ENCODE data around the gene MC1R.
"Not testable (repeated sequence)": the region's sequence is repeated elsewhere in the genome, so short reads cannot be mapped to it uniquely, and the experiment has no call there.

Gene MC1R

GRCh38 chr16:89873109-89873971 is 45.3 kb upstream of the MC1R start, which contains the start of gene TCF25:
TCF25 (plus strand) TSS chr16:89873592; CDS start chr16:89873668, 76 bp downstream.
- no peaks in the 10 kb centered on the region for H3K9me3 ChIP-seq (ENCODE audit: control insufficient read depth, low read length)
- peaks cover 17% of the 10 kb centered on the region for H3K79me2 ChIP-seq
- peak within 1 kb of the TSS; percentile 99 for H3K4me2 ChIP-seq (ENCODE audit: low read length)
- H3K4me1 ChIP-seq = no peaks in the 10 kb centered on the region
- H3K9ac ChIP-seq = peak within 1 kb of the TSS; percentile 92
- no peak for TF ChIP-seq CTCF (IDR thresholded peaks at IDR 0.05)
- H3K27me3 ChIP-seq (ENCODE audit: control insufficient read depth, insufficient read depth, low read length) = no peaks in the 10 kb centered on the region
- peak within 1 kb of the TSS; percentile 98 for H3K27ac ChIP-seq
- peak within 1 kb of the TSS; percentile 92 for H2AFZ ChIP-seq
- peak within 1 kb of the TSS; percentile 100 for H3K4me3 ChIP-seq (ENCODE audit: low read depth, low read length)
- H3K36me3 ChIP-seq (ENCODE audit: control insufficient read depth, insufficient read depth, low read length) = no peaks in the 10 kb centered on the region

GRCh38 chr16:89873972-89874689 is 44.5 kb upstream of the MC1R start:
- H3K4me2 ChIP-seq (ENCODE audit: low read length) = peak overlapping the region; percentile 99
- TF ChIP-seq CTCF (IDR thresholded peaks at IDR 0.05) = no peak
- no peaks in the 10 kb centered on the region for H3K27me3 ChIP-seq (ENCODE audit: control insufficient read depth, insufficient read depth, low read length)
- no peaks in the 10 kb centered on the region for H3K36me3 ChIP-seq (ENCODE audit: control insufficient read depth, insufficient read depth, low read length)
- H3K9me3 ChIP-seq (ENCODE audit: control insufficient read depth, low read length) = no peaks in the 10 kb centered on the region
- peak overlapping the region; percentile 92 for H2AFZ ChIP-seq
- H3K27ac ChIP-seq = peak overlapping the region; percentile 98
- H3K4me1 ChIP-seq = no peaks in the 10 kb centered on the region
- peak overlapping the region; percentile 100 for H3K4me3 ChIP-seq (ENCODE audit: low read depth, low read length)
- H3K79me2 ChIP-seq = peaks cover 25% of the 10 kb centered on the region
- peak overlapping the region; percentile 92 for H3K9ac ChIP-seq

GRCh38 chr16:89879123-89879522 is 39.5 kb upstream of the MC1R start:
- not testable (repeated sequence) for H3K36me3 ChIP-seq (ENCODE audit: control insufficient read depth, insufficient read depth, low read length); H3K9ac ChIP-seq; H3K27me3 ChIP-seq (ENCODE audit: control insufficient read depth, insufficient read depth, low read length); H2AFZ ChIP-seq; H3K4me3 ChIP-seq (ENCODE audit: low read depth, low read length); H3K27ac ChIP-seq; H3K4me1 ChIP-seq; H3K4me2 ChIP-seq (ENCODE audit: low read length); H3K9me3 ChIP-seq (ENCODE audit: control insufficient read depth, low read length)
- H3K79me2 ChIP-seq = peaks cover 69% of the 10 kb centered on the region

GRCh38 chr16:89880477-89881367 is 37.9 kb upstream of the MC1R start:
- Histone ChIP-seq H3K9me3 (ENCODE audit: control insufficient read depth, low read length) (no peaks in the 10 kb centered on the region), H2AFZ (no peak overlapping the region), H3K27ac (no peak overlapping the region), H3K9ac (no peak overlapping the region), H3K36me3 (ENCODE audit: control insufficient read depth, insufficient read depth, low read length) (no peaks in the 10 kb centered on the region), H3K4me2 (ENCODE audit: low read length) (no peak overlapping the region), H3K79me2 (peaks cover 78% of the 10 kb centered on the region), H3K27me3 (ENCODE audit: control insufficient read depth, insufficient read depth, low read length) (no peaks in the 10 kb centered on the region), H3K4me1 (no peaks in the 10 kb centered on the region), H3K4me3 (ENCODE audit: low read depth, low read length) (no peak overlapping the region)
- no peak for TF ChIP-seq CTCF (IDR thresholded peaks at IDR 0.05)
